Ectodermal cell (in vitro differentiated cells): ENCODE measurements around the gene HMX2.
A peak's percentile ranks its signal among the peaks of the same experiment; 100 is the strongest.

ENCODE experiments used
- H3K27ac ChIP-seq: 2 replicates; pipeline ENCODE4 v1.7.0; 2013; ENCODE audit warnings: mild to moderate bottlenecking, low read depth, low read length; ENCODE audit not compliant: insufficient read depth, poor library complexity, severe bottlenecking
- H3K27me3 ChIP-seq: 2 replicates; pipeline ENCODE4 v1.7.0; 2013; ENCODE audit warnings: mild to moderate bottlenecking, low read length; ENCODE audit not compliant: insufficient read depth, control insufficient read depth, poor library complexity, severe bottlenecking
- H3K36me3 ChIP-seq: one replicate; pipeline ENCODE4 v1.7.0; 2013; ENCODE audit warnings: low read length; ENCODE audit not compliant: control insufficient read depth, insufficient read depth
- H3K4me1 ChIP-seq: one replicate; pipeline ENCODE4 v1.7.0; 2013; ENCODE audit warnings: low read length; ENCODE audit not compliant: control insufficient read depth, insufficient read depth
- H3K4me3 ChIP-seq: 2 replicates; pipeline ENCODE4 v1.7.0; 2013; ENCODE audit warnings: low read depth, low read length, control low read depth; ENCODE audit not compliant: insufficient read depth
- H3K9me3 ChIP-seq: 2 replicates; pipeline ENCODE4 v1.7.0; 2013; ENCODE audit warnings: mild to moderate bottlenecking, low read length, moderate library complexity; ENCODE audit not compliant: control insufficient read depth
- WGBS, 2 experiments: methylation state at CpG; one replicate each; pipeline ENCODE4 v1.1.7; 2013; ENCODE audit warnings: missing lambda C conversion rate in 2 of 2; 5-methylcytosine and 5-hydroxymethylcytosine counted together

Gene HMX2

GRCh38 chr10:123151737-123152135 is 3.8 kb downstream of the HMX2 start:
- peaks cover 70% of the 10 kb centered on the region for H3K27me3 ChIP-seq
- peaks cover 17% of the 10 kb centered on the region for H3K4me1 ChIP-seq

GRCh38 chr10:123153486-123154091 is 5.7 kb downstream of the HMX2 start:
- Histone ChIP-seq H3K27me3 (peaks cover 52% of the 10 kb centered on the region), H3K4me3 (no peak overlapping the region), H3K4me1 (peaks cover 9% of the 10 kb centered on the region)

More at GRCh38 chr10:123151737-123152135, 3.8 kb downstream of the HMX2 start:
- Histone ChIP-seq H3K36me3 (peaks cover 3% of the 10 kb centered on the region), H3K27ac (no peak overlapping the region), H3K9me3 (no peaks in the 10 kb centered on the region), H3K4me3 (no peak overlapping the region)
- 31 to 35% methylated on average over 7 of the region's 7 CpGs for WGBS, 2 experiments

GRCh38 chr10:123154092-123154710 is 6.3 kb downstream of the HMX2 start, which contains the start of gene BUB3:
Gene BUB3, plus strand, starts transcription at chr10:123154402. Its CDS starts 516 bp downstream, at chr10:123154918.
- H3K9me3 ChIP-seq, result no peaks in the 10 kb centered on the region
- peak within 1 kb of the TSS; percentile 38 for H3K27ac ChIP-seq
- peaks cover 45% of the 10 kb centered on the region for H3K27me3 ChIP-seq
- H3K4me1 ChIP-seq, result peaks cover 9% of the 10 kb centered on the region
- 0% methylated on average over 50 of the region's 50 CpGs for WGBS, 2 experiments
- peaks cover 11% of the 10 kb centered on the region for H3K36me3 ChIP-seq
- peak within 1 kb of the TSS; percentile 93 for H3K4me3 ChIP-seq

More at GRCh38 chr10:123153486-123154091, 5.7 kb downstream of the HMX2 start:
- H3K36me3 ChIP-seq, result peaks cover 11% of the 10 kb centered on the region
- H3K27ac ChIP-seq, result no peak overlapping the region
- H3K9me3 ChIP-seq, result no peaks in the 10 kb centered on the region
- WGBS, 2 experiments, result 43 to 44% methylated on average over 9 of the region's 9 CpGs

- Histone ChIP-seq H3K4me1 (peaks cover 9% of the 10 kb centered on the region), H3K4me3 (peak overlapping the region; percentile 93), H3K27me3 (peaks cover 38% of the 10 kb centered on the region), H3K36me3 (peaks cover 11% of the 10 kb centered on the region), H3K27ac (peak overlapping the region; percentile 38), H3K9me3 (no peaks in the 10 kb centered on the region)
- WGBS, 2 experiments, result 5 to 6% methylated on average over 49 of the region's 49 CpGs
These were observed 7.0 kb downstream of the HMX2 start for GRCh38 chr10:123154711-123155505.

GRCh38 chr10:123156078-123156477 is 8.1 kb downstream of the HMX2 start:
- H3K36me3 ChIP-seq, result peaks cover 21% of the 10 kb centered on the region
- H3K9me3 ChIP-seq, result no peaks in the 10 kb centered on the region
- 86 to 96% methylated on average over 2 of the region's 2 CpGs for WGBS, 2 experiments
- no peak overlapping the region for H3K27ac ChIP-seq
- peaks cover 27% of the 10 kb centered on the region for H3K27me3 ChIP-seq
- H3K4me3 ChIP-seq, result no peak overlapping the region
- H3K4me1 ChIP-seq, result peaks cover 9% of the 10 kb centered on the region

GRCh38 chr10:123157210-123157609 is 9.3 kb downstream of the HMX2 start:
- Histone ChIP-seq H3K4me1 (peaks cover 6% of the 10 kb centered on the region), H3K27ac (no peak overlapping the region), H3K27me3 (peaks cover 15% of the 10 kb centered on the region), H3K4me3 (no peak overlapping the region), H3K36me3 (peaks cover 28% of the 10 kb centered on the region), H3K9me3 (no peaks in the 10 kb centered on the region)
- 95 to 99% methylated on average over 3 of the region's 3 CpGs for WGBS, 2 experiments

GRCh38 chr10:123158682-123159081 is 10.7 kb downstream of the HMX2 start:
- H3K36me3 ChIP-seq, result peaks cover 41% of the 10 kb centered on the region
- H3K27me3 ChIP-seq, result peaks cover under 1% of the 10 kb centered on the region
- WGBS, 2 experiments, result no CpG with 5 or more reads among the region's 1 CpG
- no peaks in the 10 kb centered on the region for H3K9me3 ChIP-seq
- peaks cover 6% of the 10 kb centered on the region for H3K4me1 ChIP-seq
- H3K4me3 ChIP-seq, result no peak overlapping the region
- H3K27ac ChIP-seq, result no peak overlapping the region

- Histone ChIP-seq H3K9me3 (no peaks in the 10 kb centered on the region), H3K27ac (no peak overlapping the region), H3K36me3 (peaks cover 42% of the 10 kb centered on the region), H3K4me3 (no peak overlapping the region), H3K27me3 (no peaks in the 10 kb centered on the region), H3K4me1 (peaks cover 2% of the 10 kb centered on the region)
- 95 to 98% methylated on average over 11 of the region's 11 CpGs for WGBS, 2 experiments
These were observed 12.5 kb downstream of the HMX2 start for GRCh38 chr10:123160311-123160980.

- Histone ChIP-seq H3K4me3 (no peak overlapping the region), H3K4me1 (no peaks in the 10 kb centered on the region), H3K27me3 (no peaks in the 10 kb centered on the region), H3K36me3 (peaks cover 34% of the 10 kb centered on the region), H3K9me3 (no peaks in the 10 kb centered on the region), H3K27ac (no peak overlapping the region)
- 93 to 100% methylated on average over 1 to 2 of the region's 2 CpGs for WGBS, 2 experiments
These were observed 16.4 kb downstream of the HMX2 start for GRCh38 chr10:123164319-123164718.
